NCI-H460 (cell line): ENCODE data around the gene LEPR. TPM values are rescaled to one million over a fixed set of nuclear protein-coding genes. Genes with fewer than 3 reads are reported as not detected.
"Not testable (repeated sequence)": the region's sequence is repeated elsewhere in the genome, so short reads cannot be mapped to it uniquely, and the experiment has no call there.

ENCODE experiments used
- DNase-seq: peaks from one replicate; pipeline ENCODE4 v3.0.0-alpha.2; 2016; ENCODE audit warnings: low read depth; ENCODE audit errors: extremely low read depth
- polyA plus RNA-seq: library from polyadenylated mRNA; depleted of rRNA; stranded (reverse); fragments of >200 nt; gene quantifications from 2 replicates; pipeline ENCODE4 v1.2.3, GENCODE V29; 2014; cell fraction: nucleus; rRNA removed
- total RNA-seq: library from RNA; depleted of rRNA; stranded (reverse); fragments of >200 nt; shearing (Covaris generic); gene quantifications from 2 replicates; pipeline ENCODE4 v1.2.3, GENCODE V29; 2014; rRNA removed

Gene LEPR
- 9.4 and 10.2 TPM in 2 replicates for total RNA-seq
- 3.0 and 4.3 TPM in 2 replicates for polyA plus RNA-seq

- DNase-seq, result peak; percentile 22
Observed at GRCh38 chr1:65420590-65421350, at the start of gene LEPR, which contains the start of gene LEPROT. LEPR (plus strand) TSS chr1:65420668; CDS start chr1:65565566, 144,898 bp downstream. LEPROT (plus strand) TSS chr1:65420668; CDS start chr1:65420725, 57 bp downstream.

GRCh38 chr1:65371544-65371943 lies 48.9 kb upstream of the LEPR start:
- DNase-seq, result no peak

GRCh38 chr1:65372557-65372956 lies 47.9 kb upstream of the LEPR start:
- DNase-seq, result peak; percentile 9

GRCh38 chr1:65377496-65378246 lies 42.8 kb upstream of the LEPR start:
- DNase-seq, result no peak

- no peak for DNase-seq
Observed at GRCh38 chr1:65378247-65378946, 42.1 kb upstream of the LEPR start.

GRCh38 chr1:65384426-65384825 lies 36.0 kb upstream of the LEPR start:
- DNase-seq, result not testable (repeated sequence)

- no peak for DNase-seq
Observed at GRCh38 chr1:65386439-65386838, 34.0 kb upstream of the LEPR start.

GRCh38 chr1:65387821-65388220 lies 32.6 kb upstream of the LEPR start:
- DNase-seq, result no peak

GRCh38 chr1:65388908-65389695 lies 31.4 kb upstream of the LEPR start:
- DNase-seq, result no peak

GRCh38 chr1:65392497-65392896 lies 28.0 kb upstream of the LEPR start:
- no peak for DNase-seq

- no peak for DNase-seq
Observed at GRCh38 chr1:65393347-65393746, 27.1 kb upstream of the LEPR start.

- DNase-seq, result no peak
Observed at GRCh38 chr1:65393928-65394327, 26.5 kb upstream of the LEPR start.

GRCh38 chr1:65395887-65396612 lies 24.4 kb upstream of the LEPR start:
- DNase-seq, result no peak

GRCh38 chr1:65398083-65398482 lies 22.4 kb upstream of the LEPR start:
- no peak for DNase-seq

GRCh38 chr1:65399003-65399402 lies 21.5 kb upstream of the LEPR start:
- no peak for DNase-seq

- DNase-seq, result no peak
Observed at GRCh38 chr1:65401612-65402011, 18.9 kb upstream of the LEPR start.

- no peak for DNase-seq
Observed at GRCh38 chr1:65404941-65405340, 15.5 kb upstream of the LEPR start.

- no peak for DNase-seq
Observed at GRCh38 chr1:65407877-65408276, 12.6 kb upstream of the LEPR start.

- no peak for DNase-seq
Observed at GRCh38 chr1:65409314-65409713, 11.2 kb upstream of the LEPR start.
